Measurements from ENCODE around the gene OPN1SW. TPM values are rescaled to one million over a fixed set of nuclear protein-coding genes. Genes with fewer than 3 reads are reported as not detected.

The OPN1SW gene
- total RNA-seq, 1 donor from 2014 or later, result not detected

DNA sequence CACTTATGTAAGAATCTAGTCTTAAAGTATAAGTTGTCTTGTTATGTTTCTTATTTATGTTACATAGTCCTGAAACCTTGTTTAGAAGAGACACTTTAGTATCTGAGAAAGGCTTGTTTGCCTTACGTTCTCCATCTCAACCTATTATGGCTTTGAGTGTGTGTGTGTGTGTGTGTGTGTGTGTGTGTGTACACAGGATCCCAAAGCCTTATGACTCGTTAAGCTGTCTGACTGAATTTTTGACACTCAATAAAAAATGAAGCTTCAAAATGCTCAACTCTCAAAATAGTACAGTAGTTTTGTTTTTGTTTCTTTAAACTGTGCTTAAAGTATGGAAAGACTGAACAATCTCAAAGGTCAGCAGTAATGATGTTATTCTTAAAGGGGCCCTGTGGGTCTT, 18.4 kb downstream of the OPN1SW start:
- Mint-ChIP-seq H3K27me3 (ENCODE audit: unreplicated experiment) (peaks cover 3% of the 10 kb centered on the region), H3K27ac (ENCODE audit: unreplicated experiment) (no peak overlapping the region), H3K9me3 (ENCODE audit: unreplicated experiment) (no peaks in the 10 kb centered on the region), H3K4me3 (ENCODE audit: unreplicated experiment) (no peak overlapping the region), H3K4me1 (ENCODE audit: low read depth, unreplicated experiment) (peaks cover 19% of the 10 kb centered on the region), H3K36me3 (ENCODE audit: unreplicated experiment) (no peaks in the 10 kb centered on the region)
- TF ChIP-seq, protein P1, sequence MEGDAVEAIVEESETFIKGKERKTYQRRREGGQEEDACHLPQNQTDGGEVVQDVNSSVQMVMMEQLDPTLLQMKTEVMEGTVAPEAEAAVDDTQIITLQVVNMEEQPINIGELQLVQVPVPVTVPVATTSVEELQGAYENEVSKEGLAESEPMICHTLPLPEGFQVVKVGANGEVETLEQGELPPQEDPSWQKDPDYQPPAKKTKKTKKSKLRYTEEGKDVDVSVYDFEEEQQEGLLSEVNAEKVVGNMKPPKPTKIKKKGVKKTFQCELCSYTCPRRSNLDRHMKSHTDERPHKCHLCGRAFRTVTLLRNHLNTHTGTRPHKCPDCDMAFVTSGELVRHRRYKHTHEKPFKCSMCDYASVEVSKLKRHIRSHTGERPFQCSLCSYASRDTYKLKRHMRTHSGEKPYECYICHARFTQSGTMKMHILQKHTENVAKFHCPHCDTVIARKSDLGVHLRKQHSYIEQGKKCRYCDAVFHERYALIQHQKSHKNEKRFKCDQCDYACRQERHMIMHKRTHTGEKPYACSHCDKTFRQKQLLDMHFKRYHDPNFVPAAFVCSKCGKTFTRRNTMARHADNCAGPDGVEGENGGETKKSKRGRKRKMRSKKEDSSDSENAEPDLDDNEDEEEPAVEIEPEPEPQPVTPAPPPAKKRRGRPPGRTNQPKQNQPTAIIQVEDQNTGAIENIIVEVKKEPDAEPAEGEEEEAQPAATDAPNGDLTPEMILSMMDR (IDR thresholded peaks at IDR 0.05; ENCODE audit: partially characterized antibody, unreplicated experiment), result no peak
- DNase-seq, result no peak

DNA sequence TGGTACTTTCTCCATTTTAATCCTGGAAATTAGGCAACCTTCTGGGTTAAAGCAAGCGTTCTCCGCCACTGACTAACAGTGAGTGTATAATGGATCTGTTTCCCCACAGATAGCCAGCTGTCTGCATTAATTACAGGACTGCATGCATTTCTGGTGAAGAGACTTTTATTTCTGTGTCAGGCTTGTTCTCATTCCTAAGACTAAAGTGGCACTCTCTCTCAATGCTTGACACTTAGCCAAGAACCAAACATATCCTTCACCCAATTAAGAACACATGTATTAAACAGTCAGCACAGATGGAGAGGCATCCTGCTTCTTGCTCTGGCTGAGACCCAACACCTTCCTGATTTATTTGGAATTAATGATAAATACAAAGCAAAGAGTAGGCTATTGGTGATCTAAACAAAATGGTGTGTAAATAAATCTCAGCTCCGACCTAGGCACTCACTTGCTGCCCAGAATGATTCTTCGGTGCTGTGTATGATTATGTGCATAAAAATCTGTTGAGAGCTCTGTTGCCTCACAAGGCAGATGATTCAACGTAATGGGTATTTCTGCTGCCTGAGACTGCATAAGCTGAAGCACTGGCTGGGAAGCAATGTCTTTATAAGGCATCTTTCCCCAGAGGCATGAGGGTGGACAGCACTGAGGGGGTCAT, 19.6 kb downstream of the OPN1SW start:
- H3K36me3 Mint-ChIP-seq (ENCODE audit: unreplicated experiment), result no peaks in the 10 kb centered on the region
- H3K27ac Mint-ChIP-seq (ENCODE audit: unreplicated experiment), result peak overlapping the region; percentile 56
- H3K4me1 Mint-ChIP-seq (ENCODE audit: low read depth, unreplicated experiment), result peaks cover 19% of the 10 kb centered on the region
- H3K4me3 Mint-ChIP-seq (ENCODE audit: unreplicated experiment), result peak overlapping the region; percentile 15
- peaks cover 3% of the 10 kb centered on the region for H3K27me3 Mint-ChIP-seq (ENCODE audit: unreplicated experiment)
- H3K9me3 Mint-ChIP-seq (ENCODE audit: unreplicated experiment), result no peaks in the 10 kb centered on the region
- DNase-seq, result no peak
- TF ChIP-seq, protein P1 (IDR thresholded peaks at IDR 0.05; ENCODE audit: partially characterized antibody, unreplicated experiment), result no peak

DNA sequence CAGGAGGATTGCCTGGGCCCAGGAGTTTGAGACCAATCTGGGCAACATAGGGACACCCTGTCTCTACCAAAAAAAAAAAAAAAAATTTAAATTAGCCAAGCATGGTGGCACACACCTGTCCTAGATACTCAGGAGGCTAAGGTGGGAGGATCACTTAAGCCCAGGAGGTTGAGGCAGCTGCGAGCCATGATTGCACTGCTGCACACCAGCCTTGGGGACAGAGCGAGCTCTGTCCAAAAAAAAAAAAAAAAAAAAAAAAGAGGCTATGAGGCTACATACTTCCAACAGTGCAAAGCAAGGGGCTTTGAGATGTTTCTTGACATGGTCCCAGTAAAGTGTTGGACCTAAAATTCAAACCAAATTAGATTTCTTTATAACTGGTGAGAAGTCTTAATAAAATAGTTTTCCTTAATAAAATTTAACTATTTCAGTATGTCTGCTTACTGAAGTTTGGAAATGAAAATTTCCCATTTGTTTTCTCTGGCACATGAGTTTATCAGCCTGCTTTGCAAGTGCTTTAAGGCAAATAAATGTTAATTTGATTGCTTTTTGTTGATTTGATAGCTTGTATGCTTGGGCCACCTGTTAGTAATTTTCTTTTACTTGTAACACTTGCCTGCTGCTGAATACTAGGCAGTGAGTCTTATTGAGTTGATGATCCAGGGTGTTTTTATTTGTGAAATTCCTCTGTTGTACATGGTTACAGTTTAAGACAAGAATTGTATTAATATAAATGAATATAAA, 20.3 kb downstream of the OPN1SW start:
- TF ChIP-seq, protein P1 (IDR thresholded peaks at IDR 0.05; ENCODE audit: partially characterized antibody, unreplicated experiment), result no peak
- no peak for DNase-seq
- no peak overlapping the region for H3K27ac Mint-ChIP-seq (ENCODE audit: unreplicated experiment)
- H3K9me3 Mint-ChIP-seq (ENCODE audit: unreplicated experiment), result no peaks in the 10 kb centered on the region
- no peaks in the 10 kb centered on the region for H3K36me3 Mint-ChIP-seq (ENCODE audit: unreplicated experiment)
- H3K27me3 Mint-ChIP-seq (ENCODE audit: unreplicated experiment), result peaks cover 3% of the 10 kb centered on the region
- H3K4me1 Mint-ChIP-seq (ENCODE audit: low read depth, unreplicated experiment), result peaks cover 19% of the 10 kb centered on the region
- H3K4me3 Mint-ChIP-seq (ENCODE audit: unreplicated experiment), result no peak overlapping the region

DNA sequence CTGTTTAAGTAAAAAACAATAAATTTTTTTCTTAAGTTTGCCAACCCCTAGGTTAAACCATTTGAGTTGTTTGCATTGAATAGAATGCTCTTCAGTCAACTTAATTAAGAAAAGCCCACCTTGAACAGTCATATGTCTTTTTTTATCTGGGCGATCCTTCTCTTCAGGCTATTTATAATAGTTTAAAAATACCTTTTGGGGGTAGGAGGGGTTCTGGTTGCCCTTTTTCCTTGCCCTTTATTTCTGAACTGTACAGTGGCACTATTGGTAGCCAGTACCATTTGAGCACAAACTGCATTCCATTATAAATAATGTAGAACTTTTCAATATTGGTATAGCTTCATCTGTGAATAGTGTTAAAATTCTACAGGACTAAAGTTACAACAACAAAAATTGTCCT, 23.3 kb downstream of the OPN1SW start:
- TF ChIP-seq, protein P1 (IDR thresholded peaks at IDR 0.05; ENCODE audit: partially characterized antibody, unreplicated experiment), result no peak
- Mint-ChIP-seq H3K4me1 (ENCODE audit: low read depth, unreplicated experiment) (peaks cover 14% of the 10 kb centered on the region), H3K9me3 (ENCODE audit: unreplicated experiment) (no peaks in the 10 kb centered on the region), H3K4me3 (ENCODE audit: unreplicated experiment) (no peak overlapping the region), H3K36me3 (ENCODE audit: unreplicated experiment) (no peaks in the 10 kb centered on the region), H3K27ac (ENCODE audit: unreplicated experiment) (no peak overlapping the region), H3K27me3 (ENCODE audit: unreplicated experiment) (peaks cover 3% of the 10 kb centered on the region)
- no peak for DNase-seq

Measured in glutamatergic neuron (in vitro differentiated cells).